OCI-LY7 (cell line): ENCODE measurements around the gene NEB. TPM values are rescaled to one million over a fixed set of nuclear protein-coding genes. Genes with fewer than 3 reads are reported as not detected.

Experiments used
- BruUV-seq: library from RNA; stranded (reverse); fragments of 400-500 nt; replicated peaks from 2 replicates; lab custom pipeline; 2021; lab: Mats Ljungman, UMichigan
- CTCF ChIA-PET: fragments of 300-600 bp; sonication (Branson Sonifier 250); formaldehyde crosslinking; loops from one replicate; lab custom pipeline; 2022; ENCODE audit warnings: antibody characterized with exemption; ENCODE audit not compliant: unreplicated experiment; lab: Charles Lee
- POLR2A ChIA-PET: fragments of 300-600 bp; sonication (Branson Sonifier 250); formaldehyde crosslinking; loops from one replicate; lab custom pipeline; 2022; ENCODE audit warnings: antibody characterized with exemption; lab: Charles Lee
- DNase-seq: peaks from one replicate; pipeline ENCODE4 v3.0.0-alpha.2; 2015; ENCODE audit warnings: low spot score
- H2AFZ ChIP-seq: fragments of 200-600 bp; sonication (generic), shearing (Covaris generic); 2 replicates; pipeline ENCODE4 v1.6.1; 2014; ENCODE audit warnings: mild to moderate bottlenecking, antibody characterized with exemption, low read length, moderate library complexity
- H3K27ac ChIP-seq: fragments of 200-600 bp; sonication (generic); 2 replicates; pipeline ENCODE4 v1.5.1; 2014; ENCODE audit warnings: mixed run types, low read depth, mild to moderate bottlenecking, moderate library complexity, low read length, inconsistent platforms; ENCODE audit not compliant: poor library complexity, severe bottlenecking
- H3K36me3 ChIP-seq: fragments of 200-600 bp; sonication (generic); 2 replicates; pipeline ENCODE4 v1.6.1; 2014; ENCODE audit warnings: mild to moderate bottlenecking, antibody characterized with exemption, low read length, moderate library complexity, mixed read lengths; ENCODE audit not compliant: insufficient read depth
- H3K4me1 ChIP-seq: fragments of 200-600 bp; sonication (generic); 2 replicates; pipeline ENCODE4 v1.5.1; 2014; ENCODE audit warnings: mild to moderate bottlenecking, low read length; ENCODE audit not compliant: insufficient read depth, poor library complexity, severe bottlenecking
- H3K4me2 ChIP-seq: fragments of 200-600 bp; sonication (generic); 2 replicates; pipeline ENCODE4 v1.6.1; 2014; ENCODE audit warnings: mild to moderate bottlenecking, low read length
- H3K4me3 ChIP-seq: fragments of 200-600 bp; sonication (generic); 2 replicates; pipeline ENCODE4 v1.5.1; 2014; ENCODE audit warnings: mild to moderate bottlenecking, low read depth, low read length; ENCODE audit not compliant: poor library complexity, severe bottlenecking
- H3K79me2 ChIP-seq: fragments of 200-600 bp; sonication (generic); 2 replicates; pipeline ENCODE4 v1.6.1; 2016; ENCODE audit warnings: low read depth, mild to moderate bottlenecking, low read length, moderate library complexity, mixed read lengths; ENCODE audit not compliant: insufficient read depth
- H3K9me2 ChIP-seq: fragments of 200-600 bp; sonication (generic); 2 replicates; pipeline ENCODE4 v1.6.1; 2016; ENCODE audit warnings: mild to moderate bottlenecking, low read length, mixed read lengths; ENCODE audit not compliant: insufficient read depth
- H3K9me3 ChIP-seq: fragments of 200-600 bp; sonication (generic); 2 replicates; pipeline ENCODE4 v1.6.1; 2014; ENCODE audit warnings: mild to moderate bottlenecking, mixed run types, low read length, mixed read lengths
- H4K20me1 ChIP-seq: fragments of 200-600 bp; sonication (generic); 2 replicates; pipeline ENCODE4 v1.6.1; 2014; ENCODE audit warnings: mild to moderate bottlenecking, antibody characterized with exemption, low read length, moderate library complexity, mixed read lengths; ENCODE audit not compliant: insufficient read depth
- CTCF ChIP-seq: fragments of 200-600 bp; sonication (generic); conservative IDR thresholded peaks from 2 replicates; pipeline ENCODE4 v1.5.1; 2014; ENCODE audit warnings: mild to moderate bottlenecking, antibody characterized with exemption, low read length, moderate library complexity, mixed read lengths
- EZH2phosphoT487 ChIP-seq: fragments of 200-600 bp; sonication (generic); IDR thresholded peaks from 2 replicates; pipeline ENCODE4 v1.6.1; 2018; ENCODE audit warnings: low read depth, borderline replicate concordance, mild to moderate bottlenecking, mixed run types, antibody characterized with exemption, low read length, moderate library complexity, mixed read lengths
- intact Hi-C: fragments of 100-400 bp; cut with micrococcal nuclease; formaldehyde crosslinking; loops from one replicate; pipeline ENCODE4 v1.10.0; 2022; ENCODE audit not compliant: unreplicated experiment
- total RNA-seq, 2 experiments: library from RNA; depleted of rRNA in 1 of 2; stranded (reverse); fragments of >200 nt in 1 of 2; shearing (Covaris generic) in 1 of 2; gene quantifications; 2 replicates each; pipeline ENCODE4 v1.2.3, GENCODE V29; 2014 to 2022

NEB gene
- total RNA-seq, 2 experiments from 2014 or later = 0.04 to 0.38 TPM

GRCh38 chr2:151522556-151522955 lies 211.7 kb downstream of the NEB start:
- H3K4me1 ChIP-seq = no peaks in the 10 kb centered on the region
- DNase-seq = no peak
- CTCF ChIA-PET = no interaction called here
- H3K79me2 ChIP-seq = no peaks in the 10 kb centered on the region
- no peak overlapping the region for H2AFZ ChIP-seq
- H3K27ac ChIP-seq = no peak overlapping the region
- intact Hi-C loops = no loop called here
- no peak overlapping the region for H3K4me3 ChIP-seq
- no peaks in the 10 kb centered on the region for H3K9me3 ChIP-seq
- no peaks in the 10 kb centered on the region for H3K36me3 ChIP-seq
- H4K20me1 ChIP-seq = no peaks in the 10 kb centered on the region
- POLR2A ChIA-PET = interaction anchor here (1.2 kb wide), 1 partner anchor 21 kb away, joined by 3 read pairs; no protein-coding TSS in a partner anchor
- no peak overlapping the region for H3K4me2 ChIP-seq
- TF ChIP-seq EZH2phosphoT487 = no peak
- H3K9me2 ChIP-seq = no peaks in the 10 kb centered on the region
- no TSS peak for BruUV-seq

DNA sequence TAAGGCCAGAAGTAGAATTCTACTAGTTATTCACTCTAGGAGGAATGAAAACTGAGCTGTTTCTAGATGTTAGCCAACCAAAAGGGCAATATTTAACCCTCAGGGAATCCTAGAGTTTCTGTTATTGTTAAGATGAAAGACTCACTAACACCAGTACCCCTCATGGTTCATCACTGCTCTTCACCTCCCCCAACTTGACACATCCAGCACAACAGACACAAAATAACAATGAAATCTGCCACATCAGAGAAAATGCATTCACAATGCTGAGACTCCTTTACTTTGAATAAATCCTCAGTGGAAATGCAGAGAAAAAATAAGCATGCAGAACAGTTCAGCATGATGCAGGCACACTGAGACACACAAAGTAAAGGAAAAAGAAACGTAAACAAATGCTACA lies 213.3 kb downstream of the NEB start:
- intact Hi-C loops = no loop called here
- Histone ChIP-seq H3K79me2 (no peaks in the 10 kb centered on the region), H4K20me1 (no peaks in the 10 kb centered on the region), H3K4me3 (no peak overlapping the region), H3K4me2 (no peak overlapping the region), H2AFZ (no peak overlapping the region), H3K9me2 (no peaks in the 10 kb centered on the region), H3K36me3 (no peaks in the 10 kb centered on the region), H3K9me3 (no peaks in the 10 kb centered on the region), H3K4me1 (no peaks in the 10 kb centered on the region), H3K27ac (no peak overlapping the region)
- no TSS peak for BruUV-seq
- no peak for TF ChIP-seq CTCF
- no peak for TF ChIP-seq EZH2phosphoT487
- CTCF ChIA-PET = no interaction called here
- DNase-seq = no peak
- POLR2A ChIA-PET = no interaction called here

DNA sequence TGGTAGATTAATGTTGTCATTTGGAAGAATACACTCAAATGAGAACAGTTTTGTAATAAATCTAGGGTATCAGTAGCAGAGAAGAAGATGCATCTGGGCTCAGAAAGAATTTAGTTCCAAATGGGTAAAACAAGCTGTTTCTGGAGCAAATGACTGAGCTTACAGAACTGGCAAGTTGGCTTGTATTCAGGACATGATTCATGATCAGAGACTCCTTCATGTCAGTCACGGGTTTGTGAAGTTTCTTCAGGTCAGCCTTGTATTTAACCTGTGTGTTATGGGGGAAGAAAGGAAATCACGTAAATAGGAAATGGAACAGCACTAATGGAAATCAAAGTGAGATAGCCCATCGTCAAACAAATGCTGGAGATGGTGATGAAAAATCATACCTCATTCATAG lies 215.5 kb downstream of the NEB start:
- BruUV-seq = no TSS peak
- H3K27ac ChIP-seq = no peak overlapping the region
- no peaks in the 10 kb centered on the region for H3K9me3 ChIP-seq
- no peak overlapping the region for H3K4me2 ChIP-seq
- no peaks in the 10 kb centered on the region for H3K79me2 ChIP-seq
- H3K9me2 ChIP-seq = no peaks in the 10 kb centered on the region
- no peak overlapping the region for H2AFZ ChIP-seq
- no peak overlapping the region for H3K4me3 ChIP-seq
- DNase-seq = no peak
- H4K20me1 ChIP-seq = no peaks in the 10 kb centered on the region
- CTCF ChIA-PET = no interaction called here
- TF ChIP-seq EZH2phosphoT487 (no peak), CTCF (no peak)
- POLR2A ChIA-PET = no interaction called here
- no peaks in the 10 kb centered on the region for H3K4me1 ChIP-seq
- intact Hi-C loops = no loop called here
- no peaks in the 10 kb centered on the region for H3K36me3 ChIP-seq
